H1 (cell line): ENCODE results near the gene ZNF333. TPM values are rescaled to one million over a fixed set of nuclear protein-coding genes. Genes with fewer than 3 reads are reported as not detected.

Experiments used
- ASH2L ChIP-seq: fragments of 200-600, 300-600 bp; sonication (generic); IDR thresholded peaks from one replicate; pipeline ENCODE4 v1.7.1; 2017; ENCODE audit warnings: low read length
- CBX8 ChIP-seq: fragments of 300-800, 300-1000 bp; sonication (generic); IDR thresholded peaks from 2 replicates; pipeline ENCODE4 v1.7.1; 2016; ENCODE audit warnings: low read depth, low read length, borderline replicate concordance
- CREB1 ChIP-seq: IDR thresholded peaks from 2 replicates; pipeline ENCODE4 v1.6.1; 2012; ENCODE audit warnings: inconsistent platforms
- GABPA ChIP-seq: IDR thresholded peaks from 2 replicates; pipeline ENCODE4 v1.6.1; 2011; ENCODE audit warnings: mild to moderate bottlenecking, low read length, moderate library complexity, borderline replicate concordance; ENCODE audit not compliant: insufficient read depth
- GTF2F1 ChIP-seq: IDR thresholded peaks from 2 replicates; pipeline ENCODE4 v1.6.1; 2012; ENCODE audit warnings: low read depth, low read length, improper control_type of control experiment, borderline replicate concordance
- KDM4A ChIP-seq: IDR thresholded peaks from one replicate; pipeline ENCODE4 v1.7.1; 2012; ENCODE audit warnings: low read depth, mild to moderate bottlenecking, moderate library complexity, low read length, inconsistent platforms; ENCODE audit not compliant: severe bottlenecking
- POLR2A ChIP-seq, 2 experiments: IDR thresholded peaks; 1 replicate in 1 of 2; 2 replicates in 1 of 2; pipeline ENCODE4 v1.6.1; 2011; ENCODE audit warnings: low read depth in 2 of 2, low read length in 2 of 2, mild to moderate bottlenecking in 2 of 2; ENCODE audit errors: control extremely low read depth in 1 of 2
- POLR2AphosphoS5 ChIP-seq: IDR thresholded peaks from 2 replicates; pipeline ENCODE4 v1.6.1; 2011; ENCODE audit warnings: low read depth, low read length
- TAF1 ChIP-seq: IDR thresholded peaks from 2 replicates; pipeline ENCODE4 v1.6.1; 2011; ENCODE audit warnings: mild to moderate bottlenecking, low read depth, low read length
- YY1 ChIP-seq: IDR thresholded peaks from 2 replicates; pipeline ENCODE4 v1.6.1; 2011; ENCODE audit warnings: low read depth, mild to moderate bottlenecking, low read length
- polyA plus RNA-seq, 7 experiments: library from polyadenylated mRNA; depleted of rRNA in 3 of 7; stranded (reverse) in 5 of 7; unstranded in 2 of 7; fragments of >200 nt in 5 of 7; fragments of 200-250 nt in 2 of 7; gene quantifications; 1 replicate in 5 of 7; 2 replicates in 1 of 7; 4 replicates in 1 of 7; pipeline versions ENCODE4 v1.2.1 to v1.2.3, GENCODE V29; 2011 to 2013; ENCODE audit warnings: missing spikeins in 2 of 7, mixed read lengths in 2 of 7
- total RNA-seq: library from RNA; stranded (reverse); fragmentation: NEBNext Ultra II Directional; extraction: Animal tissue kit (Norgen Biotek cat#: 25700); gene quantifications from 2 replicates; pipeline ENCODE4 v1.2.1, GENCODE V29; 2021

Gene ZNF333
- total and polyA plus RNA-seq, 2 of the 8 experiments (the other 6 are each of a cell fraction or from before 2014, with no cell fraction given): 7.3 to 8.4 TPM

- TF ChIP-seq GABPA (peak; percentile 95), POLR2A (IDR thresholded peaks at IDR 0.05; ENCODE audit: control extremely low read depth in 1 of 2, low read depth in 2 of 2, low read length in 2 of 2) (peak; percentile 53 to 86), ASH2L (peak; percentile 49), CBX8 (no peak), CREB1 (peak; percentile 38; the same call in 1 of the 2 replicates), GTF2F1 (no peak), TAF1 (peak; percentile 76), POLR2AphosphoS5 (peak; percentile 73), KDM4A (peak; percentile 68), YY1 (peak; percentile 17; the same call in 1 of the 2 replicates)
Measured at GRCh38 chr19:14689598-14690503, at the start of gene ZNF333 (continued).
